MM.1S (cell line): Measurements from ENCODE around the gene EGR4.

Source experiments
- DNase-seq: peaks from one replicate; pipeline ENCODE4 v3.0.0-alpha.2; 2015
- H2AFZ ChIP-seq: fragments of 300-600 bp; sonication (generic); 2 replicates; pipeline ENCODE4 v1.6.0; 2016; ENCODE audit warnings: antibody characterized with exemption, low read length
- H3F3A ChIP-seq: fragments of 300-600 bp; sonication (generic); 2 replicates; pipeline ENCODE4 v1.6.1; 2016; ENCODE audit warnings: mild to moderate bottlenecking, antibody characterized with exemption, low read length, moderate library complexity, mixed read lengths; ENCODE audit not compliant: insufficient read depth
- H3K27ac ChIP-seq: fragments of 300-600 bp; sonication (generic); 2 replicates; pipeline ENCODE4 v1.5.1; 2016; ENCODE audit warnings: mild to moderate bottlenecking, low read length
- H3K27me3 ChIP-seq: fragments of 300-600 bp; sonication (generic); replicated peaks from 2 replicates; pipeline ENCODE4 v1.6.0; 2016; ENCODE audit warnings: low read length; ENCODE audit not compliant: insufficient read depth
- H3K36me3 ChIP-seq: fragments of 300-600 bp; sonication (generic); replicated peaks from 2 replicates; pipeline ENCODE4 v1.6.1; 2016; ENCODE audit warnings: mild to moderate bottlenecking, low read length, mixed read lengths; ENCODE audit not compliant: insufficient read depth
- H3K4me1 ChIP-seq: fragments of 300-600 bp; sonication (generic); 2 replicates; pipeline ENCODE4 v1.6.1; 2016; ENCODE audit warnings: low read length, mixed read lengths
- H3K4me2 ChIP-seq: fragments of 300-600 bp; sonication (generic); 2 replicates; pipeline ENCODE4 v1.6.0; 2016; ENCODE audit warnings: low read depth, low read length
- H3K4me3 ChIP-seq: fragments of 300-600 bp; sonication (generic); 2 replicates; pipeline ENCODE4 v1.5.1; 2016; ENCODE audit warnings: low read length, mixed read lengths
- H3K79me2 ChIP-seq: fragments of 300-600 bp; sonication (generic); 2 replicates; pipeline ENCODE4 v1.6.1; 2016; ENCODE audit warnings: mixed run types, low read length, mixed read lengths
- H3K9ac ChIP-seq: fragments of 300-600 bp; sonication (generic); 2 replicates; pipeline ENCODE4 v1.6.1; 2016; ENCODE audit warnings: low read length, mixed read lengths
- H3K9me2 ChIP-seq: fragments of 300-600 bp; sonication (generic); replicated peaks from 2 replicates; pipeline ENCODE4 v1.6.1; 2016; ENCODE audit warnings: mild to moderate bottlenecking, low read length, mixed read lengths; ENCODE audit not compliant: insufficient read depth
- H3K9me3 ChIP-seq: fragments of 300-600 bp; sonication (generic); replicated peaks from 2 replicates; pipeline ENCODE4 v1.6.1; 2016; ENCODE audit warnings: mild to moderate bottlenecking, low read length, mixed read lengths; ENCODE audit not compliant: insufficient read depth
- H4K20me1 ChIP-seq: fragments of 300-600 bp; sonication (generic); 2 replicates; pipeline ENCODE4 v1.6.1; 2016; ENCODE audit warnings: mild to moderate bottlenecking, low read length, moderate library complexity, mixed read lengths; ENCODE audit not compliant: insufficient read depth
- CTCF ChIP-seq: fragments of 300-600 bp; sonication (generic); IDR thresholded peaks from 2 replicates; pipeline ENCODE4 v1.5.1; 2016; ENCODE audit warnings: antibody characterized with exemption, low read length, mixed read lengths
- EZH2 ChIP-seq: fragments of 300-600 bp; sonication (generic); optimal IDR thresholded peaks from 2 replicates; pipeline ENCODE3; 2017; ENCODE audit warnings: low read depth, mild to moderate bottlenecking, antibody characterized with exemption, low read length, mixed read lengths
- EZH2phosphoT487 ChIP-seq: fragments of 300-600 bp; sonication (generic); IDR thresholded peaks from 2 replicates; pipeline ENCODE4 v1.6.1; 2018; ENCODE audit warnings: antibody characterized with exemption, low read length

Gene EGR4

GRCh38 chr2:73257021-73257420, 36.3 kb downstream of the EGR4 start:
- Histone ChIP-seq H3K27ac (no peak overlapping the region), H3K9me3 (no peaks in the 10 kb centered on the region), H2AFZ (no peak overlapping the region), H3K4me3 (no peak overlapping the region), H3K36me3 (no peaks in the 10 kb centered on the region), H4K20me1 (no peaks in the 10 kb centered on the region), H3K27me3 (no peaks in the 10 kb centered on the region), H3F3A (no peaks in the 10 kb centered on the region; the same call in 1 of the 2 replicates), H3K79me2 (no peaks in the 10 kb centered on the region), H3K4me1 (no peaks in the 10 kb centered on the region), H3K4me2 (no peak overlapping the region), H3K9me2 (no peaks in the 10 kb centered on the region), H3K9ac (no peak overlapping the region)
- no peak for DNase-seq
- TF ChIP-seq CTCF (no peak), EZH2phosphoT487 (no peak), EZH2 (no peak)

GRCh38 chr2:73256618-73256922, 36.8 kb downstream of the EGR4 start:
- no peak overlapping the region for H3K9ac ChIP-seq
- no peak overlapping the region for H2AFZ ChIP-seq

GRCh38 chr2:73255907-73256617, 37.3 kb downstream of the EGR4 start:
- Histone ChIP-seq H3K36me3 (no peaks in the 10 kb centered on the region), H3K4me1 (no peaks in the 10 kb centered on the region), H3K27me3 (no peaks in the 10 kb centered on the region), H3K4me3 (no peak overlapping the region), H3K9me2 (no peaks in the 10 kb centered on the region), H2AFZ (no peak overlapping the region), H3K9ac (no peak overlapping the region), H3K4me2 (no peak overlapping the region), H4K20me1 (no peaks in the 10 kb centered on the region), H3K9me3 (no peaks in the 10 kb centered on the region), H3K27ac (no peak overlapping the region), H3K79me2 (no peaks in the 10 kb centered on the region), H3F3A (no peaks in the 10 kb centered on the region; the same call in 1 of the 2 replicates)
- TF ChIP-seq CTCF, result no peak
- TF ChIP-seq EZH2phosphoT487, result no peak
- no peak for TF ChIP-seq EZH2
- DNase-seq, result no peak

More at GRCh38 chr2:73256618-73256922, 36.8 kb downstream of the EGR4 start:
- Histone ChIP-seq H3K27me3 (no peaks in the 10 kb centered on the region), H3K4me1 (no peaks in the 10 kb centered on the region), H3K9me2 (no peaks in the 10 kb centered on the region), H3K79me2 (no peaks in the 10 kb centered on the region), H4K20me1 (no peaks in the 10 kb centered on the region), H3K4me2 (no peak overlapping the region), H3K27ac (no peak overlapping the region), H3K4me3 (no peak overlapping the region), H3K36me3 (no peaks in the 10 kb centered on the region), H3F3A (no peaks in the 10 kb centered on the region; the same call in 1 of the 2 replicates), H3K9me3 (no peaks in the 10 kb centered on the region)
- no peak for DNase-seq
- TF ChIP-seq EZH2phosphoT487, result no peak
- no peak for TF ChIP-seq CTCF
- TF ChIP-seq EZH2, result no peak
